Karpas-422 (cell line): ENCODE results near the gene SLC3A2. TPM values are rescaled to one million over a fixed set of nuclear protein-coding genes. Genes with fewer than 3 reads are reported as not detected.
A peak's percentile ranks its signal among the peaks of the same experiment; 100 is the strongest.

Experiments
- DNase-seq: peaks from one replicate; pipeline ENCODE4 v3.0.0-alpha.2; 2015
- H2AFZ ChIP-seq: fragments of 200-600 bp; sonication (generic); 2 replicates; pipeline ENCODE4 v1.6.1; 2014; ENCODE audit warnings: antibody characterized with exemption, low read length, mixed read lengths
- H3K27ac ChIP-seq: fragments of 200-600 bp; sonication (generic); 2 replicates; pipeline ENCODE4 v1.5.1; 2014; ENCODE audit warnings: mild to moderate bottlenecking, low read length, moderate library complexity
- H3K27me3 ChIP-seq: fragments of 200-600 bp; sonication (generic); 2 replicates; pipeline ENCODE4 v1.6.1; 2014; ENCODE audit warnings: low read length, mixed read lengths
- H3K36me3 ChIP-seq: fragments of 200-600 bp; sonication (generic); 2 replicates; pipeline ENCODE4 v1.6.1; 2014; ENCODE audit warnings: low read length, mixed read lengths; ENCODE audit not compliant: insufficient read depth
- H3K4me1 ChIP-seq: fragments of 200-600 bp; sonication (generic); 2 replicates; pipeline ENCODE4 v1.6.1; 2014; ENCODE audit warnings: mild to moderate bottlenecking, low read length, mixed read lengths
- H3K4me2 ChIP-seq: fragments of 200-600 bp; sonication (generic); 2 replicates; pipeline ENCODE4 v1.6.1; 2014; ENCODE audit warnings: low read length, low read depth, mild to moderate bottlenecking; ENCODE audit not compliant: poor library complexity, severe bottlenecking
- H3K4me3 ChIP-seq: fragments of 200-600 bp; sonication (generic); 2 replicates; pipeline ENCODE4 v1.5.1; 2014; ENCODE audit warnings: mild to moderate bottlenecking, antibody characterized with exemption, low read length, mixed read lengths
- H3K79me2 ChIP-seq: fragments of 200-600 bp; sonication (generic); 2 replicates; pipeline ENCODE4 v1.6.1; 2014; ENCODE audit warnings: mild to moderate bottlenecking, low read length, mixed read lengths
- H3K9ac ChIP-seq: fragments of 200-600 bp; sonication (generic); 2 replicates; pipeline ENCODE4 v1.6.0; 2014; ENCODE audit warnings: low read length
- H3K9me2 ChIP-seq: fragments of 200-600 bp; sonication (generic), shearing (Covaris generic); replicated peaks from 2 replicates; pipeline ENCODE4 v1.6.0; 2014; ENCODE audit warnings: mild to moderate bottlenecking, low read length, moderate library complexity; ENCODE audit not compliant: insufficient read depth
- H3K9me3 ChIP-seq: fragments of 300-700, 200-600 bp; sonication (generic); 2 replicates; pipeline ENCODE4 v1.6.1; 2014; ENCODE audit warnings: low read length, mixed read lengths
- H4K20me1 ChIP-seq: fragments of 200-600 bp; sonication (generic); 2 replicates; pipeline ENCODE4 v1.6.1; 2014; ENCODE audit warnings: mild to moderate bottlenecking, antibody characterized with exemption, low read length, low read depth; ENCODE audit not compliant: insufficient read depth
- total RNA-seq: library from RNA; depleted of rRNA; stranded (reverse); fragments of >200 nt; shearing (Covaris generic); gene quantifications from 2 replicates; pipeline ENCODE4 v1.2.3, GENCODE V29; 2014; ENCODE audit warnings: low replicate concordance

The SLC3A2 gene
- total RNA-seq, 1 experiment from 2014 or later, result 167 TPM

DNA sequence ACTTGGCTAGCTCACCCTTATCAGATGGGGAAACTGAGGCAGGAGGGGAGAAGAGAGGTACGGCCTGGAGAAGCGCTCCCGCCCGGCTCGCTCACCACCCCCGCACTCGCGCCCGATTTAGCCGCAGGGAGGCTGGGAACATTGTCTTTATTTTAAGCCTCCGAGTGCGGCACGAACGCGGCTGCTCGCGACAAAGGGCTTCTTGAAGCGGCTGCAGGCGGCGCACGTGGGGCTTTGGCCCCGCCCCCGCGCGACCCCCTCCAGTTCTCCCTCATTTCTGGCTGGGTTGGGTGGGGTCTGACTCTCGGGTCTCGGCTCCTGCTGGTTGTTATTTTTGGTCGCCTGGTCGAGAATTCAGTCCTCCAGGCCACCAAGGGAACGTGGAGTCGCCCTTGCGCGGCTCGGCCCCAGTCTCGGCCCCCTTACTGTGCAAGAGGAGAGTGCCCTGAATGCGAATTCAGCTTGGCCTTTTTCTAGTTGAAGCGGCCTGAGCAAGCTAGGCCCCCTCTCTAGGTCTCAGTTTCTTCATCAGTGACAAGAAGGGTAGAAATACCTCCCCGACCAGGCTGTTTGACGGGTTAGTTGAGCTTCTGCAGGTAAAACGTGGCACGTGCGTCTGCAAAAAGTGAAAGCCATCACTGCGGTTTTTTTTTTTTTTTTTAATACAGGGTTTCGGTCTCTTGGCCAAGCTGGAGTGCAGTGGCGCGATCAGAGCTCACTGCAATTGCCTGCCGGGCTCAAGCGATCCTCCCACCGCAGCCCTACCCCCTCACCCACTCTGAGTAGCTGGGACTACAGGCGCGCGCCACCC, 43.1 kb downstream of the SLC3A2 start:
- Histone ChIP-seq H3K4me3 (0 out of 2 replicates have a peak overlapping the region, but pooled peaks have one; percentile 15), H3K27me3 (no peaks in the 10 kb centered on the region)

DNA sequence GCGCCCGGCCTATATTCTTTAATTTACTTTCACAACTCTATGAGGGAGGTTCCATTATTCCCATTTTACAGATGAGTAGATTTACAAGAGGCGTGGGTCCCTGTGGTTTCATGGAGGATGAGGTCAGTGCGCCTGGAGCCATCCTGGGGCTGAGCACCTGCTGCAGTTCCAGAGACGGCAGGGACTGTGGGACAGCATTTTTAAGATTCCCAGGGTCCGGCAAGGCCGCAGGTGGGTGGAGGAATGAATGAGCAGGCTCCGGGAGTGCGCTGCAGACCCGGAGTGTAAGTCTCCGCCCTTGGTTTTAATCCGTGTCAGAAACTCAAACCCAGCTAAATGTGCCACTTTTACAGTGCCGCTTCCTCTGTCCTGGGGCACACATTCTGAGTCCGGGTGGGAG, 44.6 kb downstream of the SLC3A2 start:
- H3K9me3 ChIP-seq, result no peaks in the 10 kb centered on the region
- H3K27ac ChIP-seq, result no peak overlapping the region
- H3K36me3 ChIP-seq, result no peaks in the 10 kb centered on the region
- H4K20me1 ChIP-seq, result no peaks in the 10 kb centered on the region
- no peaks in the 10 kb centered on the region for H3K79me2 ChIP-seq
- no peaks in the 10 kb centered on the region for H3K9me2 ChIP-seq
- H3K9ac ChIP-seq, result no peak overlapping the region
- H2AFZ ChIP-seq, result no peak overlapping the region
- no peak for DNase-seq
- H3K27me3 ChIP-seq, result no peaks in the 10 kb centered on the region
- no peak overlapping the region for H3K4me2 ChIP-seq
- H3K4me3 ChIP-seq, result no peak overlapping the region
- H3K4me1 ChIP-seq, result peaks cover 27% of the 10 kb centered on the region

More for the DNA sequence above, 43.1 kb downstream of the SLC3A2 start:
- DNase-seq, result peak; percentile 54
- Histone ChIP-seq H3K36me3 (no peaks in the 10 kb centered on the region), H4K20me1 (no peaks in the 10 kb centered on the region), H3K9ac (no peak overlapping the region), H3K9me3 (no peaks in the 10 kb centered on the region), H3K9me2 (no peaks in the 10 kb centered on the region), H2AFZ (0 out of 2 replicates have a peak overlapping the region, but pooled peaks have one; percentile 28), H3K79me2 (no peaks in the 10 kb centered on the region), H3K4me1 (peaks cover 27% of the 10 kb centered on the region), H3K27ac (no peak overlapping the region), H3K4me2 (peak overlapping the region; percentile 40)

DNA sequence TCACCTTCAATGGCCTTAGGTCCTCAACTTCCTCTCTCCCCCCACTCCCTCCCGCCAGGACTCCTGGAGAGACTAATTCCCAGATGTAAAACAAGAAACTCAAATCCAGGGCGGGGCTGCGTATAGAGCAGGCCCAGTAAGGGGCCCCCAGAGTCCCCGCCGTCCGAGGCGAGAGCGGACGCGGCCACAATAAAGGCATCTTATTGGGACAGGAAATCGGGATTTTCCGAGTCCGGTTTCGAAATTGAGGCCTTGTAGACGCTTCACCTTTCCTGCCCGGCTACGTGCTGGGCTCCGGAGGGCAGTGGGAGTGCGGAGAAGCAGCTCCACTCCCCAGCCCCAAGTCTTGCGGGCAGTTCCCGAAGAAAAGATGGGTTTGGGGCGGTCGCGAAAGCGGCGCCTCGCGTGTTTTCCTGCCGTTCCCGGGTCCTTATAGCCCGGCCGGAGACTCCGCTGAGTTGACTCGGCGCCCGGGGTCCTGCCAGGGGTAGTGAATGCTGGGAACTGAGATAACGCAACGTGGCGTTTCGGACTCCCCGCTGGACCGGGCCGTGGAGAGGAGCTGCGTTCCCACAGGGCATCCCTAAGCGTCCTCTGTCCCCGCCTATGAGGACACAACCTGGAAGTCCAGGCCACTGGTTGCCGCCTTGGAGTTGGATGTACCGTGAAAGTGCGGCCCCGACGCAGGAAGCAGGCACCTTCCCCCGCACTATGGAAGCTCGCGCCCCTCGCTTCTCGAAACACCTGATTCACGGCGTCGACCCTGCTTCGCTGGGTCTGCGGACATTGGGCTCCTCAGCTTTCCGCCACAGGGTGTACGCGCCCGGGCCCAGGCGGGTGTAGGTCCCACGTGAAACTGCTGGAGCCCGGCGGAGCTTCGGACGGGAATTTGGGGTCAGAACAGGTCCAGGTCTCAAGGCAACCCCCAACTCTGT, 45.3 kb downstream of the SLC3A2 start:
- Histone ChIP-seq H3K27me3 (no peaks in the 10 kb centered on the region), H4K20me1 (no peaks in the 10 kb centered on the region), H3K36me3 (no peaks in the 10 kb centered on the region), H3K79me2 (no peaks in the 10 kb centered on the region), H2AFZ (no peak overlapping the region), H3K4me2 (no peak overlapping the region), H3K27ac (no peak overlapping the region), H3K9me3 (no peaks in the 10 kb centered on the region), H3K4me1 (peaks cover 25% of the 10 kb centered on the region), H3K9me2 (no peaks in the 10 kb centered on the region), H3K9ac (no peak overlapping the region), H3K4me3 (no peak overlapping the region)
- no peak for DNase-seq

DNA sequence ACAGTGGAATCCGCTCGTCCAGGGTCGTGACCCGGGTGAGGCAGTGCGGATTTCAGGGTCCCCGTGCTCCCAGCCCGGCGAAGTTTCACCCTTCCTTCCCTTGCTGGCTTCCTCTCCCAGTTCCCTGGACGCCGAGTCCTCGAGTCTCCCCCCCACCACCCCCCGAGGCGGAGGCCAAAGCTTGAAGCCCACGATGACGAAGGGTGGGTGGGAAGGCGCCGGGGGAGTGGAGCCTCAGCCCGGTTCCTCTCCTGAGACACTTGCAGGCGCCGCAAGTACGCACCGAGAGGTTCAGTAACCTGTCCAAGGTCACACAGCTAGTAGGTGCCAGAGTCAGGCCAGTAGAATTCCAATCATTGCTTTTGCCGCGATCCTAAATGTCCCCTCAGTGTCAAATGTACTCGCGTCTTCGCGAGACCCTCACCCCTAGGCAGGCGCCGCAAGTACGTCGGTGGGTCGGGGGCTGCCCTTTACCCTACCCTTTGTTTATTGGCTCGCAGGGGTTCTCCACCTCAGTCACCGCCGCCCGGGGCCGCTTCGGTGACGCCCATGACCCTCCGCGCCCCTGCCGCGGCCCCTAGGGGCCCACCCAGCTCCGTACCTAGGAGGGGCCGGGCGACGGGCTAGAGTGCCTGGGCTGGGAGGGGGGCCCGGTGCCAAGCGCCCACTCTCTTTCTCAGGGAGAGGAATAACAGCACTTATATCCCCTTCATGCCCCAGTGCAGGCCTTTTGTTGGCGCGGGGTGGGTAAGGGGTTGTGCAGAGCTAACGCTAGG, 46.2 kb downstream of the SLC3A2 start:
- Histone ChIP-seq H3K4me3 (no peak overlapping the region), H3K9me3 (no peaks in the 10 kb centered on the region), H4K20me1 (no peaks in the 10 kb centered on the region), H3K79me2 (no peaks in the 10 kb centered on the region), H3K36me3 (no peaks in the 10 kb centered on the region), H3K9me2 (no peaks in the 10 kb centered on the region), H3K4me1 (peaks cover 17% of the 10 kb centered on the region), H3K4me2 (no peak overlapping the region), H3K27ac (no peak overlapping the region), H3K27me3 (no peaks in the 10 kb centered on the region), H2AFZ (no peak overlapping the region), H3K9ac (no peak overlapping the region)
- no peak for DNase-seq

DNA sequence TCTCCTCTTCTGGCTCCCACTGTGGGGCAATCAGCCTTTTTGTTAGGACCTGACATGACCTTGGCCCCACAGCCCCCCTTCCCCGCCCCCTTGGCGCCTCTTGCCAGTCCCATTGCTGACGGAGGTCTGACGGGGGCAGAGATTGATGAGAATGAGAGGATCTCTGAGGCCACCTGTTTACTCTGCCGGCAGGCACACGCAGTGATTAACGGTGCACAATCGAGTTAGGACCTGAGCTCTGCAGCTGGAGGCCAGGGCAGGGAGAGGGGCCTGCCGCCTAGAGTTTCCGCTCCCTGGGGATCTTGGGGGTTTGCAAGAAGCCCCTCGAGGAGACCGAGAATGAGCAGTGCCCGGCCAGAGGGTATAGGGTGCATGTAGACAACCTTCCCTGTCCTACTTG, 47.3 kb downstream of the SLC3A2 start:
- no peaks in the 10 kb centered on the region for H4K20me1 ChIP-seq
- H3K9me2 ChIP-seq, result no peaks in the 10 kb centered on the region
- peaks cover 6% of the 10 kb centered on the region for H3K4me1 ChIP-seq
- H3K4me2 ChIP-seq, result no peak overlapping the region
- DNase-seq, result no peak
- H3K36me3 ChIP-seq, result no peaks in the 10 kb centered on the region
- H3K4me3 ChIP-seq, result no peak overlapping the region
- H3K9me3 ChIP-seq, result no peaks in the 10 kb centered on the region
- H3K27ac ChIP-seq, result no peak overlapping the region
- H3K9ac ChIP-seq, result no peak overlapping the region
- no peaks in the 10 kb centered on the region for H3K27me3 ChIP-seq
- no peaks in the 10 kb centered on the region for H3K79me2 ChIP-seq
- no peak overlapping the region for H2AFZ ChIP-seq

DNA sequence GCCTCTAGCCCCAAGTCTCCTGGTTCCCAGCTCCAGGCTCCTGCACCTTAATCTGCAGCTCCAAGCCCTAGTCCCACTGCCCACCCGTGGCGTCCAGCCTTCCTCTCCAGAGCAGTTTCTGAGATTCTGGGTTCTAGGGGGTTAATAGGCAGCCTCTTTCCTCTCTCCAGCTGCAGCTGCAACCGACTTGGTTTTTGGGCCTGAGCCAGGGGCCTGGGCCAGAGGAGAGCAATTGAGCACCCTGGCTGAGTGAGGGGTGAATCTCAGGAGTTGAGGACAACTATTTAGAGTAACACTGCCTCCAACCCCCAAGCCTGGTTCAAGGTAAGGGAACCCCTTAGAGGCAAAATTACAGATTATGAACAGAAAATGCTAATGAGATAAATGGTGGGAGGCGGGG, 49.5 kb downstream of the SLC3A2 start:
- Histone ChIP-seq H3K9me3 (no peaks in the 10 kb centered on the region), H3K36me3 (no peaks in the 10 kb centered on the region), H3K4me2 (no peak overlapping the region), H3K27ac (no peak overlapping the region), H2AFZ (no peak overlapping the region), H3K4me1 (no peaks in the 10 kb centered on the region), H3K4me3 (no peak overlapping the region), H3K27me3 (no peaks in the 10 kb centered on the region), H3K79me2 (no peaks in the 10 kb centered on the region), H3K9me2 (no peaks in the 10 kb centered on the region), H4K20me1 (no peaks in the 10 kb centered on the region), H3K9ac (no peak overlapping the region)
- DNase-seq, result no peak

DNA sequence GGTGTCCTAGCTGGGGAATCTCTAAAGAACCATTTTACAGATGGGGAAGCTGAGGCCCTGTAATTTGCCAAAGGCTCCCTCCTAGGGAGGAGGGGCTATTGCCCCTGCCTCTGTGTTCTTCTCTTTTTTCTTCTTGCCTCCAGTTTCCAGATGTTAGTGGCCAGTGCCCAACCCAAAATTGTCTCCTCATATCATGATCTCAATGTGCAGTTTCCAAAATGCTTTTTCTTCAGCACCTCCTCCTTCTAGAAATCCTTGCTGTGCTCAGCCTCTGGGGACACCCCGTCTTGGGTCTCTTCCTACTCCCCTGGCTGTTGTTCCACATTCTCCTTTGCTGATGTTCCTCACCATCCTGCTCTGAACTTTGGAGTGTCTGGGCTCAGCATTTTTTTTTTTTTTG, 50.0 kb downstream of the SLC3A2 start:
- Histone ChIP-seq H3K9ac (no peak overlapping the region), H3K4me3 (no peak overlapping the region), H4K20me1 (no peaks in the 10 kb centered on the region), H3K27me3 (no peaks in the 10 kb centered on the region), H3K9me2 (no peaks in the 10 kb centered on the region), H3K4me2 (no peak overlapping the region), H3K36me3 (no peaks in the 10 kb centered on the region), H3K9me3 (no peaks in the 10 kb centered on the region), H3K79me2 (no peaks in the 10 kb centered on the region), H3K27ac (no peak overlapping the region), H2AFZ (no peak overlapping the region), H3K4me1 (no peaks in the 10 kb centered on the region)
- DNase-seq, result no peak
